Retina (tissue), 1 donor: Measurements from ENCODE around the gene EMD.
"Not testable (repeated sequence)": the region's sequence is repeated elsewhere in the genome, so short reads cannot be mapped to it uniquely, and the experiment has no call there.

ENCODE experiments used
- DNase-seq: peaks from one replicate; pipeline ENCODE4 v3.0.0-alpha.2; 2016

Gene EMD

DNA sequence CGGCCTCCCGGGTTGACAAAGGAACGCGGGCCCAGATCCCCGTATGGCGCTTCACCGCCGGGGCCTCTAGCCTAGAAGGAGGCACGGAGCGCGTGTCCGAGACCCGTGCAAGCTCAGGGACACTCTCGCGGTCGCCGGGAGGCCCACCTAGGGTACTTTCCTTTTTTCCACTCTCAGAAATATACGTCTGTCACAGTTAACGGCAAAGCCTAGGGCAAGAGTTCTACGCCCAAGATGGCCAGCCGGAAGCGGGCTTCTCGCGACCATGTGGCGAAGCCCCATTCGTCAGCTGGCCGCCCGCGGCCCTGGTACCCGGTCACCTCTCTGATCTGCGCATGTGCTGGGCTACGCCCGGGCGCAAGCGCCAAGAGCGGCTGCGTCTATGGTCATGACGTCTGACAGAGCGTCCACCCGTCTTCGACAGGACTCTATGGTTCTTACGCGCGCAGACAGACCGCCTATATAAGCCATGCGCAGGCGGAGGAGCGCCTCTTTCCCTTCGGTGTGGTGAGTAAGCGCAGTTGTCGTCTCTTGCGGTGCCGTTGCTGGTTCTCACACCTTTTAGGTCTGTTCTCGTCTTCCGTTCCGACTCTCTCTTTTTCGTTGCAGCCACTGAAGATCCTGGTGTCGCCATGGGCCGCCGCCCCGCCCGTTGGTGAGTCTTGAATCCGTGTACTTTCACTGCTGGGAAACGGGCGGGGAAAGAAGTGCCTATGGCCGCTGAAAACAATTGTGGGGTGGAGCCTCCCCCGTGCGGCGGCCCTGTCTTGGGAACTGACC lies 19.0 kb downstream of the EMD start, which contains the start of gene RPL10:
TSS of gene RPL10 (plus strand) at position 490 of the 780 bp plus-strand sequence. CDS start at position 633, 143 bp downstream.
- DNase-seq, result peak; percentile 92

DNA sequence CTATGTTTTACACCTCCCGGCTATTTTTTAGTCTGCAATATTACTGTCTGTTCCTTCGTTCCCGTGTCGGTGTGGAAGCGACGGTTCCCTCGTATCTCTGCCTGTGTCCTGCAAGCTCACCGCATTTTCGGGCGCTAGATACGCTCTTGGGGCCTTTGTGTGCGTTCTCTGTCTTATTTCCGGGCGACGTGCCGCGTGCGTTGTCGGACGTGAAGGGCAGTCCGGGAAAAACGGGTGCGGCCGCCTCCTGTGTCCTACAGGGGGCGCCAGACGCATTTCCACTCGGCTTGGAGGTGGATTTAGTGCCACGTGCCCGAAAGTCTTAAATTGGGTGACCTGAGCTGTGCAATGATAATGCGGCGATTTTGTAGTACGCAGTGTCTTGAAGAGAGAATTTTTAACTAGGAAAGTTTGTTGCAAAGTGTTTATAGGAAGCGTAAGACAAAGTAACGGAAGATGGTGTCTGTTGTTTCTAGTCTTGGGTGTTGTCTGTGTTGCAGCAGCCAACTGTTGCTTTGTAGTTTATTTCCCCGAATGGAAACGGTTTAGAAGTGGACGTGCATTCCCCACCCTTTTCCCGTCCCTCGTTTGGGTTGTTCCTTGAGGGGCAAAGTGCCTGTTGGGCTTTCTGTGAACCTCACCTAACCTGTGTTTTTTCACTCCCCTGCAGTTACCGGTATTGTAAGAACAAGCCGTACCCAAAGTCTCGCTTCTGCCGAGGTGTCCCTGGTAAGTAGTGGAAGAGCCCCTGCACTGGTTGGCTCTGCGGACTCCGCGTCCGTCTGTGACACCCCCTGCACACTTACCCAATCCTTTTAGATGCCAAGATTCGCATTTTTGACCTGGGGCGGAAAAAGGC lies 19.8 kb downstream of the EMD start:
- peak; percentile 89 for DNase-seq

DNA sequence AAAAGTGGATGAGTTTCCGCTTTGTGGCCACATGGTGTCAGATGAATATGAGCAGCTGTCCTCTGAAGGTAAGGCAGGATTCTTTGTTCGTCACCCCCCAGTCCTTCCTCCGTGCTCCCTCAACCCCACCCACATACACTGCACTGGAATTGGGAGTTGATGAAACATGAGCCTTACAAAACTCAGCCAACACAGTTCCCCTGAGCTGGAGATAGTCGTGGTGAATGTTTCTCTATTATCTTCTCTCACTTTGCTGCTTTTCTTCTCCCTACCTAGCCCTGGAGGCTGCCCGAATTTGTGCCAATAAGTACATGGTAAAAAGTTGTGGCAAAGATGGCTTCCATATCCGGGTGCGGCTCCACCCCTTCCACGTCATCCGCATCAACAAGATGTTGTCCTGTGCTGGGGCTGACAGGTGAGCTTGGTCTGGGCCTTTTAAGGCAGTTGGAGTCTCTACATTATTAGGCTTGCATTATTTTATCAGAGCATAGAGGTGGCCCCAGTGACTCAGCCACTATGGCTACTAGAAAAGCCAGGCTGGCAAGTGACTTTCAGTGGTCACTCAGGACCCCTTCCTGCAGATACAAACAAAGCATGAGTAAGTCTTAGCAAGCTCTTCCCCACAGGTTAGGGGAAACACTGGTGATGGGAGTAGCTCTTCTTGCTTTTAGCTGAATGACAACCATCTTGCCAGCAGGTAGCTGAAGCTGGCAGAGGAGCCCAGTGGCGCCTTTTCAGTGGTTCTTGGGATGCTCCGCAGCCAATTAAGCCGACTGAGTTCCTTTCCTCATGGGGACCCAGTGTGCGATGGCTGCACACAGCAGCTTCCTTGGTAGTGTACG lies 20.7 kb downstream of the EMD start:
- no peak for DNase-seq

DNA sequence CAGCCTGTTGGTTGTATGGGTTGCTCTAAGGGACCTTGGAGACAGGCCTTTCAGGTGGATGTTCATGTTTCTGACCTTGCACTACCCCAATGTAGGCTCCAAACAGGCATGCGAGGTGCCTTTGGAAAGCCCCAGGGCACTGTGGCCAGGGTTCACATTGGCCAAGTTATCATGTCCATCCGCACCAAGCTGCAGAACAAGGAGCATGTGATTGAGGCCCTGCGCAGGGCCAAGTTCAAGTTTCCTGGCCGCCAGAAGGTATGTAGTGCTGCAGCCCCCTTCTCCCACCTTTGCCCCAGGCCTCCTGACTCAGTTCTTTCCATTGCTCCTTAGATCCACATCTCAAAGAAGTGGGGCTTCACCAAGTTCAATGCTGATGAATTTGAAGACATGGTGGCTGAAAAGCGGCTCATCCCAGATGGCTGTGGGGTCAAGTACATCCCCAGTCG lies 21.3 kb downstream of the EMD start:
- not testable (repeated sequence) for DNase-seq

DNA sequence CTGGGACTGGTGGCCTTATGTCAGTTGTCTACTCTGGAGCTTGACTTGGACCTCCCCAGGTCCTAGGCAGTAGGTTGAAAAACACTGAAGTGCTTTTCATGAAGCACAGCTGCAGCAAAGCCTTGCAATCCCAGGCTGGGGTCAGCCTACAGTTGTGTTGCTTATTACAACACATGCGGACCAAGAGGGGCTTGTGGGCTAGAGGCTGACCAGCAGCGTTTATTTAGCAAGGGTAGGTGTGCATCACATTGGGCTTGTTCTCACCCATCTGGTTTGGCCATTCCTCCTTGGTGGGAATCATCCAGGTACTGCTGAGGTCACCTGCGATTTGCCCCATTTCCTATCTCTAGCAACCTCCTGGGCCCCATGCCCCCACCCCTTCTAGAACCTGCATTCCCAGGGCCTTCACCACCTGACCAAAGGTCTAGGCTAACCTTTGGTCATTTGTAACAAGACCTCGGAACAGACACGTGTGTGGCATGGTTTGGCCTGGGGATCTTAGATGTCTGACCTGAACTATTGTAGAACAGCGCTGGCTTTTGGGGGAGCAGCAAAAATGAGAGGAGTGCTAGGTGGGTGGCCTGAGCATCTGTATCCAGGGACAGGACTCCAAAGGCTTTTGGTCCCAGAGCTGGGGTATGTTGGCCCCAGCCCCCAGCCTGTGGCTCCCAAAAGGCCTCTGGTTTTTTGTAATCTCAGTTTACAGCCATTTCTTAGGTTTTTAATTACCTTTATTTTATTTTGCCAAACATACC lies 22.1 kb downstream of the EMD start:
- DNase-seq, result no peak

DNA sequence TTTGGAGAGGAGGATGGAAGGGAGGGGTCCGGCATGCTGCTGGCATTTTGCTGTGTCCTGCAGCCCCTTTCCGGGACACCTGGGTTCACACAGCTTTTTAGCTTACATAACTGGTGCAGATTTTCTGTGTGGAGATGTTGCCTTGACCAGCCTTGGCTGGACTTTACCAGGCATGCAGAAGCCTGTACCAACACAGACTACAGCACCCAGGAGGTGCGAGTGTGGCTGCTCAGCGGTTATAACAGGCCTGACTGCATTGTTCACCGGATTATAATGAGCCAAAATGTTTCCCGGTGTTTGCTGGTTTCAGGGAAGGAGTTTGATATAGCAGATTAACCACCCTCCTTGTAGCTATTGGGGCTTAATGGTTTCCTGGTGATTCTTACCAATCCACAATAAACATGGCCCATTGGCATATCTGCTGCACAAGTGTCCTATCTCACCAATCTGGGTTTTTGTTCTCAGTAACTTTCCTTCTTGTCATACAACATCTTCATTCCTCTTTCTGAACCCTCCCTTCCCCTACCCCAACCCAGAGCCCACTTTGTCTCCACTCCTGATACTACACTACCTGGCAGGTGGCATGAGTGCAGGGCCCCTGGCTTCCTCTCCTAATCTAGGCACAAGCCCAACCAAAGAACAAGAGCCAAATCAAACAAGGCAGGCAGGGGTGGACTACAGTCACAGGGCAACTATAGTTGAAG lies 23.0 kb downstream of the EMD start:
- DNase-seq, result no peak

DNA sequence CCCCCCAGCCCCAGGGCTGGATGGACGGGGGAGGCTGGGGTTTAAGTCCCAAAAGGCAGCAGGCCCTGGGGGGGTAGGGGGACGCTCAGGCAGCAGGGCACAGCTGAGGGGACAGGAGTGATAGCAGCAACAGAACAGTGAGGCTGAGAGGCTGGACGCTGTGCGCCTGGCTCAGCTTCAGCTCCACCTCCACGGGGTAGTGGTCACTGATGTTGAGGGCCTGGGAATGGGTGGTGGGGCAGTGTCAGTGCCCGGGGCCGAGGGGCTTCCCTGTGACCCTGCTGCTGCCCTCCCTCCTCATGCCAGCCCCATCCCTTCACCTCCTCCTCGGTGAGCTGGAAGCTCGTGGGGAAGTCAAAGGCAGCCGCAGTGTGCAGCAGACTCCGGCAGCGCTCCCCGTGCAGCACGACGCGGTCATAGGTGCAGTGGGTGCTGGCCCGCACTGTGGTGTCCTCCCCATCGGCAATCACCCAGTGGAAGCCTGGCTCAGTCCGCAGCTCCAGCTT lies 23.6 kb downstream of the EMD start:
- DNase-seq, result no peak

DNA sequence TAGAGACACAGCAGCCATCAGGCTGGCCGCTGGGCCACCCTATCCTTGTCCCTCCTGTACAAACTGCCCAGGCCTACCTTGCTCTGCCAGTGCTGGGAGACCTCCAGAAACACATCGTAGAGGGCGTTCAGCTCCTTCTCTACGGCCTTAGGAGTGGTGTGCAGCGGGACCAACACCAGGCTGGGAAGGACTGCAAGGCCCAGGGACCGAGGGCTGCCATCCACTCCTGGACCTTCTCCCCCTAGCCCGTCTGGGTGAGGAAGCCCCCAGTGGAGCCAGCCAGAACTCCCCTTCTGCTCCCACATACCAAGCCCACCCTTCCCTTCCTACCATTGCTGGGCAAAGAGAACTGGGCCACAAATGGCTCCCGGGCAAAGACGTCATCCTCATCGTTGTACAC lies 24.1 kb downstream of the EMD start:
- no peak for DNase-seq

DNA sequence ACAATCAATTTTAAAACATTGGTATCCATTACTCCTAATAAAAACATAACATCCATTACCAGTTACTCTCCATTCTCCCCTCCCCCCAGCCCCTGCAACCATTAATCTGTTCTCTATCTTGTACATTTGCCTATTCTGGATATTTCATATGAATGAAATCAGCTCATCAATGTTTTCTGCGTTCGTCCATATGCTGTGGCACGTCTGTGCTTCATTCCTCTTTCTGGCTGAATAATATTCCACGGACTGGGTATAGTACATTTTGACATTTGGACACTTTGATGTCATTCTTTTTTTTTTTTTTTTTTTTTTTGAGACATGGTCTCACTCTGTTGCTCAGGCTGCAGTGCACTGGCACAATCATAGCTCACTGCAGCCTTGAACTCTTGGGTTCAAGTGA lies 24.8 kb downstream of the EMD start:
- no peak for DNase-seq

DNA sequence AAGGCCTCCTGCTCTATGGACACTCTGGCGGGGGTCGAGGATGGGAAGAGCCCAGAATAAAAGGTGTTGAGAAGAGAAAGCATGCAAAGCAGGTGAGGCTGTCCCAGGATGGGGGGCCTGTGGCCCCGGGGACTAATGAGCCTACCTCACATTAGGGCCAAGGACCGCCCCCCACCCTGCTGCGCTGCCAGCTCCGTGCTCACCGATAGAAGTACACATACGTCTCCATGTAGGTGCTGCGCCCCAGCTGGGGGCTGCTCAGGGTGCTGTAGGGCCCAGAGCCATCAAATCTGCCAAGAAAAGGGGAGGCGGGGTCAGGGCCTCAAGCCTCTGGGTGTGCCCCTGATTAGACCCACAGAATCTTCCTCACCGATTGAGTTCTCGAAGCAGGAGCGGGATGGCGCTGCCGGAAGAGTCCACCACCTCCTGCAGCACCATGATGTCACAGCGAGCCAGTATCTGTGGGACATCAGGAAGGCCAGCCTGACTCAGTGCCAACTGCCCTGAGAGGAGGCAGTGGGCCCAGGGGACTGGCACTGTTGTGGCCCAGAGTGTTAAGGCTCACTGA lies 25.6 kb downstream of the EMD start:
- DNase-seq, result no peak

DNA sequence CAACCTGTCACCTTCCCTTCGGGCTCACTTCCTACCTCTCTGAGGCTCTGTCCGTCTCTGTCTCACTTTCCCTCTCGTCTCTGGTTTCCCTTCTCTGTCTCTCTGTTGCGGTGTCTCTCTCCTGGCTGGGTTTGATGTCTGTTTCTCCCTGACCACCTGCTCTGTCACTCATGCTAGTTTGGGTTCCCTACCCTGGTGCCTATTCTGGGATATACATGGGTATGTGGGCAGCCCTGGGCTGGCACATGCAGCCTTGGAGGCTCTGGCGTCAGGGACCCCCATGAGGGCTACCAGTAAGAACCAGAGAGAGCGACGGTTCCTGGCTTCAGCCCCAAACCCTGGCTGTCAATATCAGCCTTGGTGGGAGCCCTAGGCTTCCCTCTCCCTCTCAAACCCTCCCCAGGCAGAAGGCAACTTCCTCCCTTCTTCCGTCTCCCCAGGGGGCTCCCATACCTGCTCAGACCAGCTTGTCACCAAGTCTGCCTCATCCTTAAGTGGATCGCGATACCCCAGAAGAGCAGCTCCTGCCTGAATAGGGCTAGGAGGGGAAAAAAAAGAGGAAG lies 29.6 kb downstream of the EMD start:
- DNase-seq, result no peak

DNA sequence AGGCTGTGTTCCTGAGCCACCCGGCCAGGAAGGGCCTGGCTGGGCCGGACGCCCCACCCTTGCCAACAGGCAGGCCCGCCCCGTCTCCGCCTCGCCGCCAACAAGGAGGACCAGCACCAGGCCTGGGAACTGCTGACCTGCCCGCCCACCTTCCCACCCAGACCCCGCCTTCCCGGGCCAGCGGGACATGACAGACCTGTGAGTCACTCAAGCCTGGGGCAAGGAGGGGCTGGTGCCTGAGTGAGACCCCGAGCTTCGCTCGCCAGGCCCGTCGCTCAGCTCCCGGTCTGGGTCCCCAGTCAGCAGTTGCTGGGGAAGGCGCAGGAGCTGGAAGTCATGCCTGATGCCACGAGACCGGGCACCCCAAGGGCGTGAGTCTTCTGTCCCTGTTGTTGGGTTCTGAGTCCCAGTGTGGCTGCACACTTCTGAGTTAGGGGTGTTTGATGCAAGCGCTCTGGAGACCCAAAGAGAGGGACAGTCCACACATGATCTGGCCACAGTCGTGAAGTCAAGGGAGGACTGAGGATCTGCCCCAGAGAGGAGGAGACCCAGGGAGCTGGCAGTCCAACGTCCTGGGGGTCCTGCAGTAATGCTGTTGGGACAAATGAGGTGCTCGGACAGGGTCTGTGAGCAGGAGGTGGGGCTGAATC lies 30.3 kb downstream of the EMD start, which contains the start of gene DNASE1L1:
TSS of gene DNASE1L1 (minus strand) at position 33 of the 650 bp plus-strand sequence. CDS start 3,686 bp downstream, outside the sequence.
- no peak for DNase-seq

DNA sequence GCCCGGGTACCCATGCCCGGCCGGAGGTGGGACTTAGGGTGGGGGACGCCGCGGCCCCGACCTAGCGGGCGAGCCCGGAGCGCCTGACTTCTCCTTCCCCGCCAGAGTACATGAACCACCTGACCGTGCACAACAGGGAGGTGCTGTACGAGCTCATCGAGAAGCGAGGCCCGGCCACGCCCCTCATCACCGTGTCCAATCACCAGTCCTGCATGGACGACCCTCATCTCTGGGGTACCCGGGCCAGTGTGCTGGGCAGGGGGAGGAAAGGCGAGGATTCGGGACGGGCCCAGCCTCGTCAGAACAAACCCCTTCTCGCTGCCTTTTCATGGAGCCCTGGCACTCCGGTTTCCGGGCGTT lies 32.9 kb downstream of the EMD start:
- DNase-seq, result peak; percentile 70

DNA sequence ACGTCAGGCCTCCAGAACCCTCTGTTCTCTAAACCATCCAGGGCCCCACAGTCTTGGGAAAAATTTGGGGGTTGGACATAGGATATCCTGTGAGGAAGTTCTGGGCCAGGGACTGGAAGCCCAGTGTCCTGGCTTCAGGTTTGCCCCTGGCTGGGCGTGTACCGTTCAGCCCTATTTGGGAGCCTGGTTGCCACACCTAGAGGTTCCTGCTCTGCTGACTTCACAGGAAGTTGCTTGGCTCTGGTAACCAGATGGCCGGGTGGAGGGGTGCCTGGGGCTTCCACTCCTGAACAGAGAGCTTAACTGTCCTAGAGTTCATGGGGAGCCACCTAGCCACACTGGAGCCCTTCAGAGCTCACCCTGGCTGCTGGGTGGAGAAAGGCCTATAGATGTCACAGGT lies 33.4 kb downstream of the EMD start:
- no peak for DNase-seq

DNA sequence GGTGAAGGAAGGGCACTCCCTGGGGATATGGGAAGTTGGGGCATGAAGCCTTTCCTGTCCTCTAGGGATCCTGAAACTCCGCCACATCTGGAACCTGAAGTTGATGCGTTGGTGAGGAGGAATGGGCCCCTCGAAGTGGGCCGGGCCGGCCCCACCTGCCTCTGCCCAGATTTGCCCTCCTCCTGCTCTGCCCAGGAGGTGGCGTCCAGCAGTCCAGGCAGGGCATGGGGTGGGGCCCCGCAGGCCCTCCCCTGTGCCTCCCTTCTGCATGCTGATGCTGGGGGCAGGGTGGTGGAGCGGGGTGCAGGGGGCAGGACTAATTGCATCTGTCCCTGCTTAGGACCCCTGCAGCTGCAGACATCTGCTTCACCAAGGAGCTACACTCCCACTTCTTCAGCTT lies 34.0 kb downstream of the EMD start:
- no peak for DNase-seq

DNA sequence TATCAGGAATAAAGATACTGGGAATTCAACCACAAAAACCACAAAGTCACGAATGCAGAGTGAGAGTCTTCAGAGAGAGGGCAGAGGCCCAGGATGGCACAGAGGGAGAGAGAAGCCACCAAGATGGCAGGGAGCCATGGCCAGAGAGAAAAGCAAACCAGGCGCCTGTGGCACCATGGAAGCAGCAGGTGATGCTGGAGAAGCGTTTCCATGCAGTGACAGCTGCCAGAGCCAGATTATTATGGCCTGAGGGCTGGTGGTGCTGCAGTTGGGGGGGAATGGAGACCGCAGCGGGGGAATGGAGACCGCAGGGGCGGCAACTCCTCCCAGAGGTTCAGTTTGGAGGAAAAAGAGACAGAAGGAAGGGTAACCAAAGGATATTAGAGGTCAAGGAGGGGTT lies 38.1 kb downstream of the EMD start:
- DNase-seq, result no peak

DNA sequence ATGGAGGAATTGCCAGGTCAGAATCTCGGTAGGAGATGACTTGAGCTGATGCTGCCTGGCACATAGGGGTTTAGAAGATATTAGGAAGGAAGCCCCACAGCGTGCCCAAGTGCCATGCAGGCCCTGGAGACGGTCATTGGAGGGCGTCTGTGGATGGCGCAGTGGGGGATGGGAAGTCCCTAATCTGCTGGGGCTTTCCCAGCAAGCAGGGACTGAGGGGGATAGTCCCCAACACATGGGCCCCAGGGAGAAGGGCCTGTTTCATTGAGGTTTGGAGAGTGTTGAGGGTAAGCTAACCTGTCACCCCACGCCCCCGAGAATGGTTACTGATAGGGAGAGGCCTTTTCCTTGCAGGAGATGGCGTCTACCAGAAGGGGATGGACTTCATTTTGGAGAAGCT lies 40.1 kb downstream of the EMD start:
- no peak for DNase-seq

DNA sequence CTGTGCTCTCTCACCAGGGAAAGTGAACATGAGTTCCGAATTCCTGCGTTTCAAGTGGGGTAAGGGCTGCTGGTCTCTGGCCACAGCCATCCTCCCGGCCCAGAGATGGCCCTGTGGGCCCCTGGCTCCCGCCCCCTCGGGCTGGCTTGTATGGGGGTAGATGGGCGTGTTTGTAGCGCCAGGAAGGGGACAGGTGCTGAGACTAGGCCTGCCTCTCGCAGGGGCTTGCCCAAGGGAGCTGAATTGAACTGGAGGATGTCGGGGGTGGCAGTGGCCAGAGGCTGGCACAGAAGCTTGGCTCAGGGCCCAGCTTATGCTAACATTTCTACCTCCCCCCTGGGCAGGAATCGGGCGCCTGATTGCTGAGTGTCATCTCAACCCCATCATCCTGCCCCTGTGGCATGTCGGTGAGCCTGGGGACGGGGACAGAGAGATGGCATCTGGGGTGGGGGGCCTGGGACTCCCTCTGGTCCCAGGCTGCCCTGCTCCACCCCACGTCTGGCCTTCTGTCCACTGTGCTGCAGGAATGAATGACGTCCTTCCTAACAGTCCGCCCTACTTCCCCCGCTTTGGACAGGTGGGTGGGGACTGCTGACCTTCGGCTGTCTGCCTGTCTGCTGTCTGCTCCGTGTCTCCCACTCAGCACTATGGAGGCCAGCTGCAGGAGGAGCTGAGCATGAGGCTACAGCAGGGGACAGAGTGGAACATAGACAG lies 40.8 kb downstream of the EMD start:
- DNase-seq, result no peak

DNA sequence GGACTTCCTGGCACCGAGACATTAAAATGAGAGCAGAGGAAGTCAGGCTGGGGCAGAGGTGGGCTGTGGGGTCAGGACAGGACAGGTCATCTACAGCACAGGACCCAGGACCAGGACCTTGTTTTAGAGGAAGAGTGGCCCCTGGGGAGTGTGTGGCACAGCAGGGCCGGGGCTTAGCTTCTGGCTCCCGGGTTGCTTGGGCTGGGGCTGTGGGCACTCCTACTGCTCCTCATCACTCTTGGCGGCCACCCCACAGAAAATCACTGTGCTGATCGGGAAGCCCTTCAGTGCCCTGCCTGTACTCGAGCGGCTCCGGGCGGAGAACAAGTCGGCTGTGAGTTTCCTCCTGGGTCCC lies 41.3 kb downstream of the EMD start:
- DNase-seq, result no peak
